ENCODE data around the gene CTNNA2.

CTNNA2 gene

GRCh38 chr2:80058562-80058961, 545.7 kb downstream of the CTNNA2 start:
- no peak for ATAC-seq
- TF ChIP-seq ZFP3 (CRISPR knock-in tag; IDR thresholded peaks at IDR 0.05) (no peak), RARB (CRISPR knock-in tag; IDR thresholded peaks at IDR 0.05) (no peak), PATZ1 (CRISPR knock-in tag; IDR thresholded peaks at IDR 0.05; ENCODE audit: borderline replicate concordance) (no peak), CSRNP3 (CRISPR knock-in tag; IDR thresholded peaks at IDR 0.05) (no peak), POU6F1 (CRISPR knock-in tag; IDR thresholded peaks at IDR 0.05; ENCODE audit: borderline replicate concordance, low read depth) (no peak), TOX (CRISPR knock-in tag; IDR thresholded peaks at IDR 0.05; ENCODE audit: borderline replicate concordance) (no peak)

GRCh38 chr2:80059447-80059846, 546.6 kb downstream of the CTNNA2 start:
- ATAC-seq, result no peak
- TF ChIP-seq OSR1 (CRISPR knock-in tag; IDR thresholded peaks at IDR 0.05) (no peak), ARNTL (CRISPR knock-in tag; IDR thresholded peaks at IDR 0.05; ENCODE audit: borderline replicate concordance, low read depth) (no peak), POU6F1 (CRISPR knock-in tag; IDR thresholded peaks at IDR 0.05; ENCODE audit: borderline replicate concordance, low read depth) (no peak)

GRCh38 chr2:80061881-80062280, 549.0 kb downstream of the CTNNA2 start:
- TF ChIP-seq CSRNP3 (CRISPR knock-in tag; IDR thresholded peaks at IDR 0.05), result no peak
- ATAC-seq, result no peak

- TF ChIP-seq RARB (CRISPR knock-in tag; IDR thresholded peaks at IDR 0.05), result no peak
- no peak for TF ChIP-seq OSR1 (CRISPR knock-in tag; IDR thresholded peaks at IDR 0.05)
- no peak for TF ChIP-seq BACH2 (CRISPR knock-in tag; IDR thresholded peaks at IDR 0.05; ENCODE audit: borderline replicate concordance)
- no peak for TF ChIP-seq POU6F1 (CRISPR knock-in tag; IDR thresholded peaks at IDR 0.05; ENCODE audit: borderline replicate concordance, low read depth)
- no peak for TF ChIP-seq TCF4 (CRISPR knock-in tag; IDR thresholded peaks at IDR 0.05; ENCODE audit: borderline replicate concordance)
- TF ChIP-seq PPARA (CRISPR knock-in tag; IDR thresholded peaks at IDR 0.05; ENCODE audit: borderline replicate concordance), result no peak
- no peak for TF ChIP-seq SNAI2 (CRISPR knock-in tag; IDR thresholded peaks at IDR 0.05)
- TF ChIP-seq ARNTL (CRISPR knock-in tag; IDR thresholded peaks at IDR 0.05; ENCODE audit: borderline replicate concordance, low read depth), result no peak
- TF ChIP-seq ZNF8 (CRISPR knock-in tag; IDR thresholded peaks at IDR 0.05), result no peak
- TF ChIP-seq CSRNP3 (CRISPR knock-in tag; IDR thresholded peaks at IDR 0.05), result no peak
- no peak for ATAC-seq
These were observed 549.4 kb downstream of the CTNNA2 start for GRCh38 chr2:80062298-80062697.
